K562 (cell line): Measurements from ENCODE around the gene CPA2. TPM values are rescaled to one million over a fixed set of nuclear protein-coding genes. Genes with fewer than 3 reads are reported as not detected.

ENCODE experiments used
- CXXC5 ChIP-seq: fragments of 250-450 bp; sonication (Bioruptor Pico); IDR thresholded peaks from 2 replicates; pipeline ENCODE4 v1.8.0; 2022; ENCODE audit warnings: inconsistent platforms, mild to moderate bottlenecking, moderate library complexity
- DMBX1 ChIP-seq: fragments of 250-450 bp; sonication (Bioruptor Pico); IDR thresholded peaks from 2 replicates; pipeline ENCODE4 v1.8.0; 2022; ENCODE audit warnings: inconsistent platforms, mild to moderate bottlenecking, moderate library complexity, borderline replicate concordance
- EHMT2 ChIP-seq: fragments of 450-650 bp; IDR thresholded peaks from 2 replicates; pipeline ENCODE4 v1.6.1; 2018; ENCODE audit warnings: antibody characterized with exemption
- ERF ChIP-seq: fragments of 450-650 bp; formaldehyde crosslinking; IDR thresholded peaks from 2 replicates; pipeline ENCODE4 v1.4.0; 2020; ENCODE audit warnings: mild to moderate bottlenecking, mixed read lengths
- HDAC8 ChIP-seq: fragments of 450-650 bp; IDR thresholded peaks from 2 replicates; pipeline ENCODE4 v1.6.1; 2016; ENCODE audit warnings: mild to moderate bottlenecking, missing genetic modification characterization, moderate library complexity, missing compliant biosample characterization
- THRB ChIP-seq: fragments of 450-650 bp; formaldehyde crosslinking; conservative IDR thresholded peaks from 2 replicates; pipeline ENCODE4 v1.4.0; 2022; ENCODE audit warnings: mild to moderate bottlenecking, missing genetic modification characterization
- ZFP91 ChIP-seq: sonication (generic); formaldehyde crosslinking; IDR thresholded peaks from 2 replicates; pipeline ENCODE4 v1.8.0; 2022; ENCODE audit warnings: mild to moderate bottlenecking, missing genetic modification reagents
- ZNF175 ChIP-seq: fragments of 200-800 bp; sonication (Bioruptor generic); IDR thresholded peaks from 2 replicates; pipeline ENCODE4 v1.6.1; 2016; ENCODE audit warnings: low read depth, mild to moderate bottlenecking, missing genetic modification characterization, missing compliant biosample characterization
- ZNF277 ChIP-seq: fragments of 250-450 bp; sonication (Bioruptor Pico); IDR thresholded peaks from 2 replicates; pipeline ENCODE4 v1.8.0; 2022; ENCODE audit warnings: inconsistent platforms, mild to moderate bottlenecking, moderate library complexity, borderline replicate concordance
- polyA plus RNA-seq, 8 experiments: library from polyadenylated mRNA; depleted of rRNA in 4 of 8; stranded (reverse) in 5 of 8; unstranded in 3 of 8; fragments of >200 nt; fragmentation: Nextera tagmentation in 2 of 8; fragmentation: Illumina TruSeq in 1 of 8; extraction: Ambion mirVana in 2 of 8; extraction: Trizol in 1 of 8; gene quantifications; 2 replicates each; pipeline versions ENCODE4 v1.2.1 to v1.2.3, GENCODE V29; 2011 to 2014; ENCODE audit warnings: inconsistent platforms in 1 of 8, missing spikeins in 1 of 8
- total RNA-seq, 7 experiments: library from RNA; depleted of rRNA in 6 of 7; stranded (reverse); fragments of >200 nt in 6 of 7; fragmentation: Illumina TruSeq in 2 of 7; extraction: Trizol in 2 of 7; gene quantifications; 2 replicates each; pipeline versions ENCODE4 v1.2.1 to v1.2.3, GENCODE V29; 2011 to 2021; ENCODE audit warnings: low replicate concordance in 1 of 7
- TF ChIP-seq, protein P1 (sequence below): fragments of 450-650 bp; IDR thresholded peaks from 2 replicates; pipeline ENCODE4 v1.6.1; 2018; ENCODE audit not compliant: partially characterized antibody

Gene CPA2
- total and polyA plus RNA-seq, 9 of the 15 experiments (the other 6 are each of a cell fraction or from before 2014, with no cell fraction given): 0.04 to 0.84 (median 0.09) TPM; not detected in 4

DNA sequence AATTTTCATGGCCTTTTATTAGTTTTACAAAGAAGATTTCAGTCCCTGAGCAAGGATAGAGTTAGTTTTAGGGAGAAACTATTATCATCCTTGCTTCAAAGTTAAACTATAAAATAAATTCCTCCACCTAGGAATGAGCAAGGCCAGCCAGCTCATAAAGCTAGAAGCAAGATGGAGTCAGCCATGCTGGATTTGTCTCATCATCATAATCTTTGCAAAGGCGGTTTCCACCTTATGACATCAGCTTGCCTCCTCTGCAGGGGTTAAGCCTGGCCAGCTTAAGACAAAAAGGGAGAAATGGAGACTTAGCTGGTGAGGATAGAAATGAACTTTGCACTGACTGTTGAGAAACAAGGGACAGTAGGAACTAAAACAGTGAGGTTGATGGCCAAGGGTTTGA is 40.3 kb upstream of the CPA2 start (continued):
- TF ChIP-seq, protein P1, sequence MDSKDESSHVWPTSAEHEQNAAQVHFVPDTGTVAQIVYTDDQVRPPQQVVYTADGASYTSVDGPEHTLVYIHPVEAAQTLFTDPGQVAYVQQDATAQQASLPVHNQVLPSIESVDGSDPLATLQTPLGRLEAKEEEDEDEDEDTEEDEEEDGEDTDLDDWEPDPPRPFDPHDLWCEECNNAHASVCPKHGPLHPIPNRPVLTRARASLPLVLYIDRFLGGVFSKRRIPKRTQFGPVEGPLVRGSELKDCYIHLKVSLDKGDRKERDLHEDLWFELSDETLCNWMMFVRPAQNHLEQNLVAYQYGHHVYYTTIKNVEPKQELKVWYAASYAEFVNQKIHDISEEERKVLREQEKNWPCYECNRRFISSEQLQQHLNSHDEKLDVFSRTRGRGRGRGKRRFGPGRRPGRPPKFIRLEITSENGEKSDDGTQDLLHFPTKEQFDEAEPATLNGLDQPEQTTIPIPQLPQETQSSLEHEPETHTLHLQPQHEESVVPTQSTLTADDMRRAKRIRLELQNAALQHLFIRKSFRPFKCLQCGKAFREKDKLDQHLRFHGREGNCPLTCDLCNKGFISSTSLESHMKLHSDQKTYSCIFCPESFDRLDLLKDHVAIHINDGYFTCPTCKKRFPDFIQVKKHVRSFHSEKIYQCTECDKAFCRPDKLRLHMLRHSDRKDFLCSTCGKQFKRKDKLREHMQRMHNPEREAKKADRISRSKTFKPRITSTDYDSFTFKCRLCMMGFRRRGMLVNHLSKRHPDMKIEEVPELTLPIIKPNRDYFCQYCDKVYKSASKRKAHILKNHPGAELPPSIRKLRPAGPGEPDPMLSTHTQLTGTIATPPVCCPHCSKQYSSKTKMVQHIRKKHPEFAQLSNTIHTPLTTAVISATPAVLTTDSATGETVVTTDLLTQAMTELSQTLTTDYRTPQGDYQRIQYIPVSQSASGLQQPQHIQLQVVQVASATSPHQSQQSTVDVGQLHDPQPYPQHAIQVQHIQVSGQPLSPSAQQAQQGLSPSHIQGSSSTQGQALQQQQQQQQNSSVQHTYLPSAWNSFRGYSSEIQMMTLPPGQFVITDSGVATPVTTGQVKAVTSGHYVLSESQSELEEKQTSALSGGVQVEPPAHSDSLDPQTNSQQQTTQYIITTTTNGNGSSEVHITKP: peak; percentile 2
- 0 out of 2 replicates have a peak, but pooled peaks have one; percentile 53 for TF ChIP-seq HDAC8 (tag)
- TF ChIP-seq ZNF277 (CRISPR knock-in tag): no peak
- peak; percentile 86 for TF ChIP-seq DMBX1
- 0 out of 2 replicates have a peak, but pooled peaks have one; percentile 23 for TF ChIP-seq EHMT2
- TF ChIP-seq ZNF175 (CRISPR knock-in tag): peak; percentile 88
- TF ChIP-seq THRB (CRISPR knock-in tag): no peak
- TF ChIP-seq CXXC5 (CRISPR knock-in tag): peak; percentile 43; the same call in 1 of the 2 replicates
- no peak for TF ChIP-seq ERF (CRISPR knock-in tag)
- no peak for TF ChIP-seq ZFP91 (CRISPR knock-in tag)
